Common myeloid progenitor, CD34-positive (primary cell): ENCODE data around the gene SLC38A9.

Experiments used
- CTCF ChIA-PET: fragments of 350-600 bp; sonication (Branson Sonifier 250); formaldehyde crosslinking; loops from one replicate; lab custom pipeline; 2021; ENCODE audit warnings: antibody characterized with exemption; lab: Charles Lee
- POLR2A ChIA-PET: fragments of 350-600 bp; sonication (Branson Sonifier 250); formaldehyde crosslinking; loops from one replicate; lab custom pipeline; 2021; ENCODE audit warnings: antibody characterized with exemption; lab: Charles Lee
- DNase-seq, 3 donors: peaks; one replicate each; pipeline versions ENCODE4 v3.0.0 to v3.0.0-alpha.2; 2013
- H3K27ac ChIP-seq, 2 experiments: 1 replicate in 1 of 2; 2 replicates in 1 of 2; pipeline ENCODE4 v1.7.0; 2013; ENCODE audit warnings: inconsistent platforms in 2 of 2, low read length in 2 of 2, mild to moderate bottlenecking in 2 of 2, low read depth in 1 of 2, moderate library complexity in 1 of 2; ENCODE audit not compliant: severe bottlenecking in 2 of 2, insufficient read depth in 1 of 2, poor library complexity in 1 of 2
- H3K27me3 ChIP-seq, 5 experiments: replicated peaks in 2 of 5; 1 replicate in 3 of 5; 2 replicates in 2 of 5; pipeline versions ENCODE4 v1.6.1 to v1.7.0; 2013; ENCODE audit warnings: low read length in 4 of 5, mild to moderate bottlenecking in 2 of 5, moderate library complexity in 2 of 5, inconsistent platforms in 1 of 5; ENCODE audit not compliant: insufficient read depth in 5 of 5, control insufficient read depth in 4 of 5
- H3K36me3 ChIP-seq, 4 experiments: 1 replicate in 2 of 4; 2 replicates in 2 of 4; pipeline versions ENCODE4 v1.6.1 to v1.7.0; 2013; ENCODE audit warnings: low read length in 3 of 4, control low read depth in 1 of 4, mild to moderate bottlenecking in 1 of 4; ENCODE audit not compliant: control insufficient read depth in 4 of 4, insufficient read depth in 4 of 4
- H3K4me1 ChIP-seq, 4 experiments: 1 replicate in 3 of 4; 2 replicates in 1 of 4; pipeline versions ENCODE4 v1.6.1 to v1.7.1; 2013; ENCODE audit warnings: low read length in 3 of 4, mild to moderate bottlenecking in 3 of 4, control low read depth in 1 of 4, inconsistent platforms in 1 of 4, moderate library complexity in 1 of 4; ENCODE audit not compliant: control insufficient read depth in 4 of 4, insufficient read depth in 4 of 4; ENCODE audit errors: control extremely low read depth in 1 of 4
- H3K4me3 ChIP-seq, 7 experiments: 1 replicate in 4 of 7; 2 replicates in 3 of 7; pipeline versions ENCODE4 v1.5.1 to v1.7.0; 2013; ENCODE audit warnings: mild to moderate bottlenecking in 7 of 7, low read length in 6 of 7, moderate library complexity in 6 of 7, inconsistent platforms in 2 of 7, low read depth in 2 of 7, control low read depth in 1 of 7; ENCODE audit not compliant: insufficient read depth in 4 of 7, control insufficient read depth in 1 of 7; ENCODE audit errors: extremely low read depth in 1 of 7
- H3K9me3 ChIP-seq, 5 experiments: 1 replicate in 4 of 5; 2 replicates in 1 of 5; pipeline versions ENCODE4 v1.6.1 to v1.7.1; 2013; ENCODE audit warnings: low read length in 4 of 5, mild to moderate bottlenecking in 2 of 5, inconsistent platforms in 1 of 5, low read depth in 1 of 5, moderate library complexity in 1 of 5; ENCODE audit not compliant: control insufficient read depth in 4 of 5, insufficient read depth in 2 of 5; ENCODE audit errors: control extremely low read depth in 1 of 5
- WGBS: methylation state at CpG from one replicate; pipeline ENCODE4 v1.1.5; 2013; ENCODE audit not compliant: insufficient coverage; 5-methylcytosine and 5-hydroxymethylcytosine counted together

Gene SLC38A9

DNA sequence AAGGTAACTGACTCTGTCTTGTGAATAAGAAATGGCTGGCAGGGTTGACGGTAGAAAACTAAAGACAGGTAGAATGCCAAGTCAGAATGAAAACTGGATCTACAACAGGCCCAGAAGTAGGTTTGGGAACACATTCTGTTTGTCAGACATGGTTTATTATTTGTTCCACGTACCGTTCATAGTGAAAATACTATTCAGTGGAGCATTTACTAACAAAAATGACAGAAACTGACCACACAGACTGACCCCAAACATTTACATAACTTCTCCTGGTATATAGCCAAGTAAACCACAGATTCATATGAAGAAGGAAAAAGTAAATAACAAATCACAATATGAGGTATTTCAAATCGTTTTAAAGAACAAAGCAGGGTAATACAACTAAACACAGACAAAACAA, 73.7 kb downstream of the SLC38A9 start:
- H3K27me3 ChIP-seq = peaks cover 0 to 8% (median 5%) of the 10 kb centered on the region in 5 experiments
- H3K27ac ChIP-seq = no peak overlapping the region
- ChIA-PET CTCF (no interaction called here), POLR2A (no interaction called here)
- DNase-seq = no peak
- H3K4me1 ChIP-seq = no peaks in the 10 kb centered on the region
- no peak overlapping the region for H3K4me3 ChIP-seq
- WGBS = 90% methylated on average over 1 of the region's 4 CpGs
- H3K36me3 ChIP-seq = peaks cover 0 to 7% (median 4%) of the 10 kb centered on the region in 4 experiments
- no peaks in the 10 kb centered on the region for H3K9me3 ChIP-seq

- ChIA-PET POLR2A (no interaction called here), CTCF (no interaction called here)
- peaks cover 0 to 8% (median 4%) of the 10 kb centered on the region in 5 experiments for H3K27me3 ChIP-seq
- H3K4me1 ChIP-seq = no peaks in the 10 kb centered on the region
- no peak overlapping the region for H3K4me3 ChIP-seq
- H3K9me3 ChIP-seq = no peaks in the 10 kb centered on the region
- H3K36me3 ChIP-seq = peaks cover 0 to 7% (median 3%) of the 10 kb centered on the region in 4 experiments
- no peak for DNase-seq
- no peak overlapping the region for H3K27ac ChIP-seq
- no CpG with 5 or more reads among the region's 2 CpGs for WGBS
These were observed 74.1 kb downstream of the SLC38A9 start for GRCh38 chr5:55638051-55638450.

GRCh38 chr5:55636683-55637082, 75.4 kb downstream of the SLC38A9 start:
- ChIA-PET POLR2A (no interaction called here), CTCF (interaction anchor here (0.5 to 1.2 kb wide), 4 partner anchors 11 to 112 kb away, joined by 3 read pairs; no protein-coding TSS in a partner anchor)
- Histone ChIP-seq H3K27me3 (peaks cover 0 to 4% (median 2%) of the 10 kb centered on the region in 5 experiments), H3K9me3 (no peaks in the 10 kb centered on the region), H3K27ac (no peak overlapping the region), H3K36me3 (peaks cover 0 to 7% (median 3%) of the 10 kb centered on the region in 4 experiments), H3K4me3 (no peak overlapping the region), H3K4me1 (no peaks in the 10 kb centered on the region)
- DNase-seq = no peak
- 96% methylated on average over 3 of the region's 3 CpGs for WGBS

- CTCF ChIA-PET = interaction anchor here (0.5 to 1.2 kb wide), 4 partner anchors 11 to 112 kb away, joined by 3 read pairs; no protein-coding TSS in a partner anchor
- no peak overlapping the region for H3K27ac ChIP-seq
- peaks cover 0 to 4% (median 2%) of the 10 kb centered on the region in 5 experiments for H3K27me3 ChIP-seq
- POLR2A ChIA-PET = no interaction called here
- H3K36me3 ChIP-seq = peaks cover 0 to 8% (median 5%) of the 10 kb centered on the region in 4 experiments
- H3K4me3 ChIP-seq = no peak overlapping the region
- no peaks in the 10 kb centered on the region for H3K4me1 ChIP-seq
- no peak for DNase-seq
- 100% methylated on average over 1 of the region's 2 CpGs for WGBS
- H3K9me3 ChIP-seq = no peaks in the 10 kb centered on the region
These were observed 75.9 kb downstream of the SLC38A9 start for GRCh38 chr5:55636177-55636576.

DNA sequence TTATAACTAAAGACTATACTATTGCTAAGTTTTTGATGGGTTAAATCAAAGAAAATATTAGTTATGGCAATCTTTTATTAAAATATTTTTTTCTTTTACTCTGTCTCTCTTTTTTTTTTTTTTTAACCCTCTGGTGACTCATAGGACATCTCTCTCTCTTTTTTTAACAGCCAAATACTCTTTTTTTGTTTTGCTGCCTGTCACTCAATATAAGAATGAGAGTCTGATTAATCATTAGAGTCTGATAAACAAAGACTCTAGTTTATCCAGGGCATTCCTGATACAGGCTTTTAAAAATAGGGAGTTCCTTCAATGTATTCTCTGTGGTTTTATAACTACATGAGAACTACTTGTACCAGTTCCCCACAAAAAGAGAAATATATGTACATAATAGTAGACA, 77.3 kb downstream of the SLC38A9 start:
- CTCF ChIA-PET = no interaction called here
- peaks cover 0 to 11% (median 6%) of the 10 kb centered on the region in 4 experiments for H3K36me3 ChIP-seq
- no peak for DNase-seq
- no peaks in the 10 kb centered on the region for H3K4me1 ChIP-seq
- no peak overlapping the region for H3K4me3 ChIP-seq
- POLR2A ChIA-PET = no interaction called here
- no peak overlapping the region for H3K27ac ChIP-seq
- no peaks in the 10 kb centered on the region for H3K9me3 ChIP-seq
- peaks cover 0 to 3% (median 2%) of the 10 kb centered on the region in 5 experiments for H3K27me3 ChIP-seq

- DNase-seq = no peak
- Histone ChIP-seq H3K36me3 (peaks cover 0 to 12% (median 7%) of the 10 kb centered on the region in 4 experiments), H3K27ac (no peak overlapping the region), H3K4me3 (no peak overlapping the region), H3K9me3 (no peaks in the 10 kb centered on the region), H3K27me3 (peaks cover 0 to 3% (median 2%) of the 10 kb centered on the region in 5 experiments), H3K4me1 (no peaks in the 10 kb centered on the region)
- POLR2A ChIA-PET = no interaction called here
- CTCF ChIA-PET = no interaction called here
- no CpG with 5 or more reads among the region's 1 CpG for WGBS
These were observed 77.8 kb downstream of the SLC38A9 start for GRCh38 chr5:55634209-55634805.

GRCh38 chr5:55633574-55634208, 78.4 kb downstream of the SLC38A9 start:
- CTCF ChIA-PET = no interaction called here

More at GRCh38 chr5:55633574-55634208, 78.4 kb downstream of the SLC38A9 start:
- Histone ChIP-seq H3K27me3 (peaks cover 0 to 3% (median 2%) of the 10 kb centered on the region in 5 experiments), H3K27ac (no peak overlapping the region), H3K36me3 (peaks cover 0 to 12% (median 7%) of the 10 kb centered on the region in 4 experiments), H3K4me3 (no peak overlapping the region), H3K9me3 (no peaks in the 10 kb centered on the region), H3K4me1 (no peaks in the 10 kb centered on the region)
- WGBS = 94% methylated on average over 3 of the region's 4 CpGs
- POLR2A ChIA-PET = no interaction called here
- peak in 2 of 3 donors; percentile 6 to 16 for DNase-seq
